Caco-2 (cell line): ENCODE results near the gene PTGS1. TPM values are rescaled to one million over a fixed set of nuclear protein-coding genes. Genes with fewer than 3 reads are reported as not detected.
"Not testable (repeated sequence)": the region's sequence is repeated elsewhere in the genome, so short reads cannot be mapped to it uniquely, and the experiment has no call there.

Source experiments
- BruUV-seq: library from RNA; stranded (reverse); fragments of 400-500 nt; replicated peaks from 2 replicates; lab custom pipeline; 2021; lab: Mats Ljungman, UMichigan
- CTCF ChIA-PET: fragments of 300-600 bp; sonication (Branson Sonifier 250); formaldehyde crosslinking; loops from one replicate; lab custom pipeline; 2022; ENCODE audit warnings: antibody characterized with exemption; lab: Charles Lee
- POLR2A ChIA-PET: fragments of 300-600 bp; sonication (Branson Sonifier 250); formaldehyde crosslinking; loops from one replicate; lab custom pipeline; 2022; ENCODE audit warnings: antibody characterized with exemption; lab: Charles Lee
- DNase-seq, 2 experiments: peaks; one replicate each; pipeline versions ENCODE4 v3.0.0 to v3.0.0-alpha.2; 2020 to 2022
- H3K27me3 ChIP-seq: replicated peaks from 2 replicates; pipeline ENCODE4 v1.6.0; 2011; ENCODE audit warnings: low read length; ENCODE audit not compliant: control insufficient read depth, insufficient read depth
- H3K36me3 ChIP-seq: 2 replicates; pipeline ENCODE4 v1.5.1; 2011; ENCODE audit warnings: low read length; ENCODE audit not compliant: control insufficient read depth, insufficient read depth
- H3K4me1 ChIP-seq: fragments of 250-450 bp; sonication (Bioruptor Pico); 2 replicates; pipeline ENCODE4 v1.5.1; 2020; ENCODE audit warnings: mild to moderate bottlenecking
- H3K4me3 ChIP-seq: 2 replicates; pipeline ENCODE4 v1.5.1; 2011; ENCODE audit warnings: low read depth, mild to moderate bottlenecking, control low read depth, low read length
- H3K9me3 ChIP-seq: fragments of 250-450 bp; sonication (Bioruptor Pico); 2 replicates; pipeline ENCODE4 v1.5.1; 2020; ENCODE audit warnings: mild to moderate bottlenecking, moderate library complexity
- H3K27ac Mint-ChIP-seq: one replicate; pipeline ENCODE4 v1.8.0; 2022; ENCODE audit warnings: mixed read lengths; ENCODE audit not compliant: unreplicated experiment
- H3K27me3 Mint-ChIP-seq: one replicate; pipeline ENCODE4 v1.8.0; 2022; ENCODE audit warnings: mixed read lengths; ENCODE audit not compliant: insufficient read depth, unreplicated experiment
- H3K36me3 Mint-ChIP-seq: one replicate; pipeline ENCODE4 v1.8.0; 2022; ENCODE audit warnings: mild to moderate bottlenecking, mixed read lengths; ENCODE audit not compliant: insufficient read depth, unreplicated experiment
- H3K4me1 Mint-ChIP-seq: one replicate; pipeline ENCODE4 v1.8.0; 2022; ENCODE audit warnings: low read depth, mixed read lengths; ENCODE audit not compliant: unreplicated experiment
- H3K4me3 Mint-ChIP-seq: one replicate; pipeline ENCODE4 v1.8.0; 2022; ENCODE audit warnings: mild to moderate bottlenecking, moderate library complexity, mixed read lengths; ENCODE audit not compliant: unreplicated experiment
- H3K9me3 Mint-ChIP-seq: one replicate; pipeline ENCODE4 v1.8.0; 2022; ENCODE audit warnings: mixed read lengths; ENCODE audit not compliant: unreplicated experiment
- intact Hi-C: fragments of 100-400 bp; cut with micrococcal nuclease; formaldehyde crosslinking; loops from one replicate; pipeline ENCODE4 v1.10.0; 2022; ENCODE audit not compliant: unreplicated experiment
- total RNA-seq: library from RNA; stranded (reverse); gene quantifications from 2 replicates; pipeline ENCODE4 v1.2.3, GENCODE V29; 2022
- TF ChIP-seq, protein P1 (sequence below), 2 experiments: fragments of 200-600 bp in 1 of 2; IDR thresholded peaks; 1 replicate in 1 of 2; 2 replicates in 1 of 2; pipeline versions ENCODE4 v1.5.1 to v1.8.0; 2011 to 2022; ENCODE audit warnings: antibody characterized with exemption in 1 of 2, control low read depth in 1 of 2, inconsistent platforms in 1 of 2, low read depth in 1 of 2, low read length in 1 of 2, mild to moderate bottlenecking in 1 of 2, moderate library complexity in 1 of 2; ENCODE audit not compliant: insufficient read depth in 1 of 2, severe bottlenecking in 1 of 2, unreplicated experiment in 1 of 2

PTGS1 gene
- total RNA-seq, 1 experiment from 2014 or later: 0.29 TPM

DNA sequence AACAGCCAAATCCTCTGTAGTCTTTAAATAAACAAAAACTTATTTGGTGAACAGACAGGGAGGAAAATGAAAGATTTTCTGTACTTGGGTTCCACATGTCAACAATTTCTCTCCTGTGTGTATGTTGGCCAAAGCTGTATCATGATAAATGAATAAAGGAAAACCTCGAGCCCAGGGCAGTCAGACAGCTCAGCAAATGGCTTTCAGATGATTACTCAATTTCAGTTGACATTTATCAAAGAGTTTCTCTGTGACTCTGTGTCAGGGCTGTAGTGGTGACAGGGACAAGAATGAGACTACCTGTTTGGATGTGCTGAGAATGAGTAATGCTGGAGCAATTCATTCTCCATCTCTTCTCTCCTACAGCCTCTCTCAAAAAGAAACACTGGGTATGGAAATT is 45.7 kb upstream of the PTGS1 start:
- intact Hi-C loops: no loop called here
- Histone ChIP-seq H3K36me3 (no peaks in the 10 kb centered on the region; the same call in 1 of the 2 replicates), H3K9me3 (no peaks in the 10 kb centered on the region), H3K4me3 (no peak overlapping the region), H3K27me3 (no peaks in the 10 kb centered on the region), H3K4me1 (no peaks in the 10 kb centered on the region)
- H3K9me3 Mint-ChIP-seq: no peaks in the 10 kb centered on the region
- DNase-seq: no peak
- TF ChIP-seq, protein P1, sequence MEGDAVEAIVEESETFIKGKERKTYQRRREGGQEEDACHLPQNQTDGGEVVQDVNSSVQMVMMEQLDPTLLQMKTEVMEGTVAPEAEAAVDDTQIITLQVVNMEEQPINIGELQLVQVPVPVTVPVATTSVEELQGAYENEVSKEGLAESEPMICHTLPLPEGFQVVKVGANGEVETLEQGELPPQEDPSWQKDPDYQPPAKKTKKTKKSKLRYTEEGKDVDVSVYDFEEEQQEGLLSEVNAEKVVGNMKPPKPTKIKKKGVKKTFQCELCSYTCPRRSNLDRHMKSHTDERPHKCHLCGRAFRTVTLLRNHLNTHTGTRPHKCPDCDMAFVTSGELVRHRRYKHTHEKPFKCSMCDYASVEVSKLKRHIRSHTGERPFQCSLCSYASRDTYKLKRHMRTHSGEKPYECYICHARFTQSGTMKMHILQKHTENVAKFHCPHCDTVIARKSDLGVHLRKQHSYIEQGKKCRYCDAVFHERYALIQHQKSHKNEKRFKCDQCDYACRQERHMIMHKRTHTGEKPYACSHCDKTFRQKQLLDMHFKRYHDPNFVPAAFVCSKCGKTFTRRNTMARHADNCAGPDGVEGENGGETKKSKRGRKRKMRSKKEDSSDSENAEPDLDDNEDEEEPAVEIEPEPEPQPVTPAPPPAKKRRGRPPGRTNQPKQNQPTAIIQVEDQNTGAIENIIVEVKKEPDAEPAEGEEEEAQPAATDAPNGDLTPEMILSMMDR (IDR thresholded peaks at IDR 0.05; ENCODE audit: insufficient read depth in 1 of 2, low read depth in 1 of 2, low read length in 1 of 2, severe bottlenecking in 1 of 2, unreplicated experiment in 1 of 2): no peak
- no peaks in the 10 kb centered on the region for H3K4me1 Mint-ChIP-seq
- H3K27ac Mint-ChIP-seq: no peak overlapping the region
- ChIA-PET CTCF (interaction anchor here (1.1 kb wide), 1 partner anchor 111 kb away, joined by 3 read pairs; no protein-coding TSS in a partner anchor), POLR2A (no interaction called here)
- no peaks in the 10 kb centered on the region for H3K27me3 Mint-ChIP-seq
- no peak overlapping the region for H3K4me3 Mint-ChIP-seq
- BruUV-seq: no TSS peak
- H3K36me3 Mint-ChIP-seq: peaks cover 32% of the 10 kb centered on the region

DNA sequence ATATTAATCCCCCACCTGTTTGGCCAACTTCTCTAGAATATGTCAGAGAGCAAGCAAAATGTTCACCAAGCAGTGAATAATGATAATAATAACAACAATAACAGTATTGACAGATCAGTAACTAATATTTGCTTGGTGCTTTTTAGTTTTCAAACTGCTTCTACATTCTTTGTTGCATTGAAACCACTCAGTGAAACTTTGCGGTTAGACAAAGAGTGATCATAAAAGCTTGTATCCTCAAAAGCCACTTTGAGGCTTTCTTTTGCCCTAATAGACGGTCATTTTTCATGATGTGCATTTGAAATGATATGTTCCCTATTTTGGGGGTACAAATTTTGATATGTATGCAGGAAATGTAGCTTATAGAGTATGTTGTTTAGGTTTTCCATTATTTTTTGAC is 43.6 kb upstream of the PTGS1 start:
- intact Hi-C loops: no loop called here
- TF ChIP-seq, protein P1 (IDR thresholded peaks at IDR 0.05; ENCODE audit: insufficient read depth in 1 of 2, low read depth in 1 of 2, low read length in 1 of 2, severe bottlenecking in 1 of 2, unreplicated experiment in 1 of 2): no peak
- H3K36me3 ChIP-seq: no peaks in the 10 kb centered on the region; the same call in 1 of the 2 replicates
- CTCF ChIA-PET: interaction anchor here (0.9 kb wide), 1 partner anchor 23 kb away, joined by 3 read pairs; no protein-coding TSS in a partner anchor
- no peaks in the 10 kb centered on the region for H3K9me3 ChIP-seq
- no peak for DNase-seq
- Mint-ChIP-seq H3K36me3 (peaks cover 23% of the 10 kb centered on the region), H3K27me3 (no peaks in the 10 kb centered on the region), H3K27ac (no peak overlapping the region), H3K9me3 (no peaks in the 10 kb centered on the region), H3K4me1 (no peaks in the 10 kb centered on the region), H3K4me3 (no peak overlapping the region)
- POLR2A ChIA-PET: no interaction called here
- H3K4me3 ChIP-seq: no peak overlapping the region
- no peaks in the 10 kb centered on the region for H3K4me1 ChIP-seq
- BruUV-seq: no TSS peak
- H3K27me3 ChIP-seq: no peaks in the 10 kb centered on the region

DNA sequence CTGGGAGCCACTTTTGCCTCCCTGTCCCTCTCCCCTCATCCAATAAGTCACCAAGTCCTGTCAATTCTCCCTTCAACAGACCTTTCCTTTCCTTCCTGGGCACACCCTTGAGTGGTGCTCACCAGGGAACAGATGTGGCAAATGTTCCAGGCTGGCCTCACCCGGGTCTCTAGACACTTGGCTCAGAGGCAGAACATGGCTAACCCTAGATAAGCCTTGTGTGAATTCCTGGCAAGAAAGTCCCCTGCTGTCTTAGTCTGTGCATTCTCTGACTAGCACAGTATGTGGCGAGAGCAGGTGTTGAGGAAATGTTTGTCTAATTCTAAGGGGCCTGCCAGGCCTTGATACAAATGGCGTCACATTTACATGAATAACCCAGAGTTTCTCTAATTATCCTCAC is 41.2 kb upstream of the PTGS1 start:
- no peaks in the 10 kb centered on the region for H3K27me3 ChIP-seq
- DNase-seq: no peak
- ChIA-PET CTCF (no interaction called here), POLR2A (no interaction called here)
- no peaks in the 10 kb centered on the region for H3K9me3 Mint-ChIP-seq
- H3K27me3 Mint-ChIP-seq: no peaks in the 10 kb centered on the region
- BruUV-seq: no TSS peak
- no peak overlapping the region for H3K27ac Mint-ChIP-seq
- H3K36me3 ChIP-seq: no peaks in the 10 kb centered on the region; the same call in 1 of the 2 replicates
- H3K4me3 Mint-ChIP-seq: no peak overlapping the region
- no peaks in the 10 kb centered on the region for H3K9me3 ChIP-seq
- H3K4me3 ChIP-seq: no peak overlapping the region
- no peaks in the 10 kb centered on the region for H3K4me1 ChIP-seq
- H3K4me1 Mint-ChIP-seq: no peaks in the 10 kb centered on the region
- peaks cover 10% of the 10 kb centered on the region for H3K36me3 Mint-ChIP-seq
- TF ChIP-seq, protein P1 (IDR thresholded peaks at IDR 0.05; ENCODE audit: insufficient read depth in 1 of 2, low read depth in 1 of 2, low read length in 1 of 2, severe bottlenecking in 1 of 2, unreplicated experiment in 1 of 2): no peak
- intact Hi-C loops: no loop called here

DNA sequence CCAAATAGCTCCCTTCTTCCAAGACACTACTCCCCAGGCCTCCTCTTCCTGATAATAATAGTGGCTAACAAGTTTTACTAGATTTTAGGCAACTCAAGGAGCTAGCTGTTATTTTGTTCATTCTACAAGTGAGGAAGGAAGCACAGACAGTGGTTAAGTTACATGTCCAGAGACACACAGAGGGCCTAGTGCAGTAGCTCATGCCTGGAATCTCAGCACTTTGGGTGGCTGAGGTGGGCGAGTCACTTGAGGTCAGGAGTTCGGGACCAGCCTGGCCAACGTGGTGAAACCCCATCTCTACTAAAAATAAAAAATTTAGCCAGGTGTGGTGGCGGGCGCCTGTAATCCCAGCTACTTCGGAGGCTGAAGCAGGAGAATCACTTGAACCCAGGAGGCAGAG is 40.4 kb upstream of the PTGS1 start:
- POLR2A ChIA-PET, intact Hi-C loops: not testable (repeated sequence)

More for the DNA sequence above, 40.4 kb upstream of the PTGS1 start:
- H3K9me3 ChIP-seq, H3K4me1 ChIP-seq, H3K27me3 Mint-ChIP-seq, H3K36me3 ChIP-seq, H3K9me3 Mint-ChIP-seq, H3K4me3 ChIP-seq, H3K4me3 Mint-ChIP-seq, BruUV-seq, H3K27me3 ChIP-seq, H3K27ac Mint-ChIP-seq, H3K4me1 Mint-ChIP-seq, DNase-seq, H3K36me3 Mint-ChIP-seq: not testable (repeated sequence)
- CTCF ChIA-PET: interaction anchor here (0.7 kb wide), 1 partner anchor 9 kb away, joined by 3 read pairs; no protein-coding TSS in a partner anchor
